GM12878 (cell line): ENCODE results near the gene PRKCB. TPM values are rescaled to one million over a fixed set of nuclear protein-coding genes. Genes with fewer than 3 reads are reported as not detected.

ENCODE experiments used
- CBFB ChIP-seq: IDR thresholded peaks from 2 replicates; pipeline ENCODE4 v1.6.1; 2016; ENCODE audit warnings: antibody characterized with exemption, low read depth
- EP300 ChIP-seq, 2 experiments: fragments of 150-350 bp in 1 of 2; IDR thresholded peaks; 2 replicates each; pipeline ENCODE4 v1.6.1; 2011 to 2012; ENCODE audit warnings: low read depth in 2 of 2, low read length in 2 of 2, borderline replicate concordance in 1 of 2, improper control_type of control experiment in 1 of 2, inconsistent platforms in 1 of 2; ENCODE audit not compliant: control insufficient read depth in 1 of 2
- ETV6 ChIP-seq, 2 experiments: fragments of 450-650 bp in 1 of 2; IDR thresholded peaks in 1 of 2; conservative IDR thresholded peaks in 1 of 2; 2 replicates each; pipeline ENCODE4 v1.6.1; 2014; ENCODE audit warnings: antibody characterized with exemption in 1 of 2, borderline replicate concordance in 1 of 2, low read depth in 1 of 2, mild to moderate bottlenecking in 1 of 2, moderate library complexity in 1 of 2
- FOXM1 ChIP-seq: IDR thresholded peaks from 2 replicates; pipeline ENCODE4 v1.6.1; 2012; ENCODE audit warnings: low read depth, mild to moderate bottlenecking, inconsistent platforms, low read length, moderate library complexity
- GABPA ChIP-seq: IDR thresholded peaks from 2 replicates; pipeline ENCODE4 v1.6.1; 2014; ENCODE audit warnings: antibody characterized with exemption, low read depth, mild to moderate bottlenecking, inconsistent platforms
- KLF5 ChIP-seq: fragments of 450-650 bp; IDR thresholded peaks from 2 replicates; pipeline ENCODE4 v1.6.1; 2014; ENCODE audit warnings: mild to moderate bottlenecking; ENCODE audit not compliant: partially characterized antibody
- LARP7 ChIP-seq: fragments of 450-650 bp; IDR thresholded peaks from 2 replicates; pipeline ENCODE4 v1.6.1; 2017; ENCODE audit warnings: mild to moderate bottlenecking
- NFIC ChIP-seq: IDR thresholded peaks from 2 replicates; pipeline ENCODE4 v1.6.1; 2012; ENCODE audit warnings: low read depth, mild to moderate bottlenecking, inconsistent platforms, low read length, moderate library complexity
- NKRF ChIP-seq: fragments of 450-650 bp; conservative IDR thresholded peaks from 2 replicates; pipeline ENCODE4 v1.6.1; 2017; ENCODE audit warnings: mild to moderate bottlenecking, moderate library complexity
- POLR2AphosphoS2 ChIP-seq: IDR thresholded peaks from 2 replicates; pipeline ENCODE4 v1.6.1; 2011; ENCODE audit warnings: low read depth, mild to moderate bottlenecking, low read length, improper control_type of control experiment, moderate library complexity
- PRDM15 ChIP-seq: fragments of 450-650 bp; formaldehyde crosslinking; IDR thresholded peaks from 2 replicates; pipeline ENCODE4 v1.4.0; 2020; ENCODE audit warnings: mild to moderate bottlenecking, moderate library complexity
- RCOR1 ChIP-seq: conservative IDR thresholded peaks from 2 replicates; pipeline ENCODE4 v1.6.1; 2012; ENCODE audit warnings: low read depth, low read length, improper control_type of control experiment
- STAT1 ChIP-seq: fragments of 450-650 bp; conservative IDR thresholded peaks from 2 replicates; pipeline ENCODE4 v1.6.1; 2014; ENCODE audit warnings: antibody characterized with exemption, mild to moderate bottlenecking
- TARDBP ChIP-seq: IDR thresholded peaks from 2 replicates; pipeline ENCODE4 v1.6.1; 2016; ENCODE audit warnings: borderline replicate concordance
- TCF7 ChIP-seq: IDR thresholded peaks from 2 replicates; pipeline ENCODE4 v1.6.1; 2014; ENCODE audit warnings: antibody characterized with exemption, borderline replicate concordance
- ZNF592 ChIP-seq: fragments of 450-650 bp; IDR thresholded peaks from 2 replicates; pipeline ENCODE4 v1.6.1; 2017; ENCODE audit warnings: mild to moderate bottlenecking, moderate library complexity
- polyA plus RNA-seq, 11 experiments: library from polyadenylated mRNA; depleted of rRNA in 4 of 11; unstranded in 6 of 11; stranded (reverse) in 5 of 11; fragments of >200 nt; fragmentation: Nextera tagmentation in 4 of 11; fragmentation: Illumina TruSeq in 1 of 11; extraction: Ambion mirVana in 4 of 11; extraction: Trizol in 1 of 11; gene quantifications; 1 replicate in 1 of 11; 2 replicates in 10 of 11; pipeline versions ENCODE4 v1.2.1 to v1.2.3, GENCODE V29; 2011 to 2016; ENCODE audit warnings: inconsistent platforms in 2 of 11, missing spikeins in 2 of 11, low read depth in 1 of 11
- total RNA-seq, 4 experiments: library from RNA; depleted of rRNA in 3 of 4; stranded (reverse); fragments of >200 nt in 3 of 4; fragmentation: Illumina TruSeq in 1 of 4; extraction: Trizol in 1 of 4; gene quantifications; 2 replicates each; pipeline versions ENCODE4 v1.2.1 to v1.2.3, GENCODE V29; 2013 to 2021
- TF ChIP-seq, protein P1 (sequence below): IDR thresholded peaks from 2 replicates; pipeline ENCODE4 v1.6.1; 2011; ENCODE audit warnings: low read depth, low read length, improper control_type of control experiment, borderline replicate concordance

The PRKCB gene
- total and polyA plus RNA-seq, 10 of the 15 experiments (the other 5 are each of a cell fraction or from before 2014, with no cell fraction given) = 21.4 to 158 (median 97.3) TPM

- TF ChIP-seq FOXM1 = peak; percentile 78; the same call in 1 of the 2 replicates
- peak; percentile 25; the same call in 1 of the 2 replicates for TF ChIP-seq CBFB
- peak; percentile 77 to 94 for TF ChIP-seq EP300 (IDR thresholded peaks at IDR 0.05; ENCODE audit: borderline replicate concordance in 1 of 2, control insufficient read depth in 1 of 2, low read depth in 2 of 2, low read length in 2 of 2)
- no peak for TF ChIP-seq POLR2AphosphoS2
- no peak for TF ChIP-seq NKRF
- TF ChIP-seq, protein P1, sequence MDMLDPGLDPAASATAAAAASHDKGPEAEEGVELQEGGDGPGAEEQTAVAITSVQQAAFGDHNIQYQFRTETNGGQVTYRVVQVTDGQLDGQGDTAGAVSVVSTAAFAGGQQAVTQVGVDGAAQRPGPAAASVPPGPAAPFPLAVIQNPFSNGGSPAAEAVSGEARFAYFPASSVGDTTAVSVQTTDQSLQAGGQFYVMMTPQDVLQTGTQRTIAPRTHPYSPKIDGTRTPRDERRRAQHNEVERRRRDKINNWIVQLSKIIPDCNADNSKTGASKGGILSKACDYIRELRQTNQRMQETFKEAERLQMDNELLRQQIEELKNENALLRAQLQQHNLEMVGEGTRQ = peak; percentile 18; the same call in 1 of the 2 replicates
- TF ChIP-seq LARP7 = no peak
- TF ChIP-seq RCOR1 = 0 out of 2 replicates have a peak, but pooled peaks have one; percentile 67
- no peak for TF ChIP-seq PRDM15 (CRISPR knock-in tag)
- TF ChIP-seq KLF5 = peak; percentile 55
- no peak for TF ChIP-seq STAT1
- TF ChIP-seq GABPA = peak; percentile 55; the same call in 1 of the 2 replicates
- no peak for TF ChIP-seq ZNF592
- peak; percentile 87; the same call in 1 of the 2 replicates for TF ChIP-seq NFIC
- peak; percentile 72 for TF ChIP-seq TCF7
- TF ChIP-seq TARDBP = no peak
- TF ChIP-seq ETV6 (conservative IDR thresholded peaks at IDR 0.05 in 1 of 2, IDR thresholded peaks at IDR 0.05 in 1 of 2; ENCODE audit: borderline replicate concordance in 1 of 2, low read depth in 1 of 2) = peak in 1 of 2 experiments; percentile 86; a peak in 2 of 4 replicates
Measured at GRCh38 chr16:24013864-24014645, 178.3 kb downstream of the PRKCB start (continued).
